Lung (tissue), 12 donors: ENCODE data around the gene FAM174C. TPM values are rescaled to one million over a fixed set of nuclear protein-coding genes. Genes with fewer than 3 reads are reported as not detected.
A peak's percentile ranks its signal among the peaks of the same experiment; 100 is the strongest.

Experiments
- ATAC-seq: fragments of 200-7000 bp; cut with Tn5 transposase; one replicate; pipeline ENCODE4 v1.9.1; 2020; ENCODE audit warnings: moderate number of reproducible peaks; ENCODE audit not compliant: insufficient read depth, low FRiP score
- DNase-seq, 3 donors: peaks; one replicate each; pipeline ENCODE4 v3.0.0-alpha.2; 2013 to 2017
- H3K27ac ChIP-seq, 2 donors: one replicate each; pipeline ENCODE4 v1.5.1; 2013; ENCODE audit warnings: mild to moderate bottlenecking in 2 of 2, moderate library complexity in 2 of 2, control low read depth in 1 of 2, inconsistent platforms in 1 of 2, low read depth in 1 of 2, low read length in 1 of 2
- H3K27me3 ChIP-seq, 3 donors: one replicate each; pipeline ENCODE4 v1.5.1; 2013; ENCODE audit warnings: low read length in 2 of 3; ENCODE audit not compliant: control insufficient read depth in 3 of 3, insufficient read depth in 3 of 3
- H3K36me3 ChIP-seq, 4 donors: one replicate each; pipeline ENCODE4 v1.5.1; 2013; ENCODE audit warnings: low read length in 4 of 4, mild to moderate bottlenecking in 1 of 4, moderate library complexity in 1 of 4; ENCODE audit not compliant: control insufficient read depth in 4 of 4, insufficient read depth in 4 of 4
- H3K4me1 ChIP-seq, 5 donors: one replicate each; pipeline ENCODE4 v1.5.1; 2013; ENCODE audit warnings: low read length in 5 of 5, mild to moderate bottlenecking in 2 of 5, moderate library complexity in 1 of 5; ENCODE audit not compliant: control insufficient read depth in 5 of 5, insufficient read depth in 5 of 5
- H3K4me3 ChIP-seq: one replicate; pipeline ENCODE4 v1.5.1; 2013; ENCODE audit warnings: mild to moderate bottlenecking, control low read depth, moderate library complexity
- H3K9ac ChIP-seq, 2 donors: one replicate each; pipeline ENCODE4 v1.5.1; 2013; ENCODE audit warnings: low read length in 2 of 2, control low read depth in 1 of 2; ENCODE audit not compliant: insufficient read depth in 1 of 2
- H3K9me3 ChIP-seq, 4 donors: one replicate each; pipeline ENCODE4 v1.5.1; 2013; ENCODE audit warnings: low read length in 3 of 4, mild to moderate bottlenecking in 1 of 4, moderate library complexity in 1 of 4; ENCODE audit not compliant: control insufficient read depth in 4 of 4, insufficient read depth in 3 of 4
- CTCF ChIP-seq: IDR thresholded peaks from 2 replicates; pipeline ENCODE4 v1.5.1; 2012; ENCODE audit warnings: mild to moderate bottlenecking; ENCODE audit errors: control extremely low read depth, extremely low read depth
- WGBS, 2 donors: extraction: QIAGEN DNeasy Blood & Tissue Kit; methylation state at CpG; one replicate each; pipeline ENCODE4 v1.1.7; 2013; 5-methylcytosine and 5-hydroxymethylcytosine counted together
- polyA plus RNA-seq, 2 donors: library from polyadenylated mRNA; stranded (reverse); fragments of 200-250 nt; gene quantifications; one replicate each; pipeline ENCODE4 v1.2.1, GENCODE V29; 2013
- total RNA-seq, 2 donors: library from RNA; depleted of rRNA in 1 of 2; stranded (reverse); fragments of >200 nt in 1 of 2; gene quantifications; one replicate each; pipeline ENCODE4 v1.2.1, GENCODE V29; 2014 to 2021
- donor health status: control.
- donor health status: control.
- donor health status: Bipolar disorder and iron deficiency.
- donor health status: healthy.
- donor health status: DM: yes; HTN: yes; CAD: no.

FAM174C gene
- total and polyA plus RNA-seq, 4 donors = 17.5 to 89.3 (median 69.4) TPM

GRCh38 chr19:1258707-1259205 is 16.6 kb upstream of the FAM174C start:
- no peak for TF ChIP-seq CTCF
- H3K27ac ChIP-seq = peak overlapping the region; percentile 83 to 97
- 13 to 25% methylated on average over 15 of the region's 15 CpGs for WGBS, 2 donors
- ATAC-seq = no peak
- no peaks in the 10 kb centered on the region for H3K27me3 ChIP-seq
- H3K36me3 ChIP-seq = peaks cover 14 to 37% (median 23%) of the 10 kb centered on the region in 4 donors
- peaks cover 4 to 51% (median 27%) of the 10 kb centered on the region in 5 donors for H3K4me1 ChIP-seq
- no peak overlapping the region for H3K9ac ChIP-seq
- H3K4me3 ChIP-seq = no peak overlapping the region
- no peak for DNase-seq
- H3K9me3 ChIP-seq = no peaks in the 10 kb centered on the region

DNA sequence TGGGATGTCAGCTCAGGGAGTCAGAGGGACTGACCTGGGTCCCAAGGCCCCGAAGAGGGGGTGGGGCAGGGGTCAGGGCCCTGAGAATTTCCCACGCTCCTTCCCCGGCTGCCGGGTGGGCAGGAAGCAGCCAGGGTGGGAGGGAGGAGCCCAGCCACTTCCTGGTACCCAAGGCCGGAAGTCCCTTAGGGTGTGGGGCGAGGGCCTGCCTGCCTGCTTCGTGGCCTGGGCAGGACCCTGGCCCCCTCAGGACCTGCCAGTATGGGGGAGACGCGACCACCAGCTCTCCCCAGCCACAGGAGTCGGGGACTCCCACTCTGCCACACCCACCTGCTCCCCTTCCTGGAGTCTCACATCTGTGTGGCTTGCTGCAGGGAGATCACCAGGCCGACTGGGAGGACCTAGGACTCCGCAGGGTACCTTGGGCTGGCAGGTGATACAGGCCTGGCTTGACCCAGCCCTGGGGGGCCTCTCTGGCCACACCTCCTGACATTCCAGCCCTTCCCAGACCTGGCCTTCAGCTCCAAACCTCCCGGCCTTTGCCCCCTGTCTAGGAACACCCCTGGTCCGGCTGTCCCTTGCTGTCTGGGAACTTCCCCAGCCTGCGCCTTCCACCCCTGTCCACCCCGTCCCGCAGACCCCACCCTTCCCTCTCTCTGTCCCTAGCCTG is 16.0 kb upstream of the FAM174C start:
- DNase-seq (peak; percentile 56 to 72 (median 69)), ATAC-seq (no peak)
- 7 to 11% methylated on average over 17 of the region's 17 CpGs for WGBS, 2 donors
- Histone ChIP-seq H3K9me3 (no peaks in the 10 kb centered on the region), H3K4me1 (peaks cover 0 to 45% (median 26%) of the 10 kb centered on the region in 5 donors), H3K4me3 (no peak overlapping the region), H3K27ac (peak overlapping the region; percentile 83 to 97), H3K36me3 (peaks cover 13 to 31% (median 20%) of the 10 kb centered on the region in 4 donors), H3K9ac (no peak overlapping the region), H3K27me3 (no peaks in the 10 kb centered on the region)
- no peak for TF ChIP-seq CTCF

DNA sequence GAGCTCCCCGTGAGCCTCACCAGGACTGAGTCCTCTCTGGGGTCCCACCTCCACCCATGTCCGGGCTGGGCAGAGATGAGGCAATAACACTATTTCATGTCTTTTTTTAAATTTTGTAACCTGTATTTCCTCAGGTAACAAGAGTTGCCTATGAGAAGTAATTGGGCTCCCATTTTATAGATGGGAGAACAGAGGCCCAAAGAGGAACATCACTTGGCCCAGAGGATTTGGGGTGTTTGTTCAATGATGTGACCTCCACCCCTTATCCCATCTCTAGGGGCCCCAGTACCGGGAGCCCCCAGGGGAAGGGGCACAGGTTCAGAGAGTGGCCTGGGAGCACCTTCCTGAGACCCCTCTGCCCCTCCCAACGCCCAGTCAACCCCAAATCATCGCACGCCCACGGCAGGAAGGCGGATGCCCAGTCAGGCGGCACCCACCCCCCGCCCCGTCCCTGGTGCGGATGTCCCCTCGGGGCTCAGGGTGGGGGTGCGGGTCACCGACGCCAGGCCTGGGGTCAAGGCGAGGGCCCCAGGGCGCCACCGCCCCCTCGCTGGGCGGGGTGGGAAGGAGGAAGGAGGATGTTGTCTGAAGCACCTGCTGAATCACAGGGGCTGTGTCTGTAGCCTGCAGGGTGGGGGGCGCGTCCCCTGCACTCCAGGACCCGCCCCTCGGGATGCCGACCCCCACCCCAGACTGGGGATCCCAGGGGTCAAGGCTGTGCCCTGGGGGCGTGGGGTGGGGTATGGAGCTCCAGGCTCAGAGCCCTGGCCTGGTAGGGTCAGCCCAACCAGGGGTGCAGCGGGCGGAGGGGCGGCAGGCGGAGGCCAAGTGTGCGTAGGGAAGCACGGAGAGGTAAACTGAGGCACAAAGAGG is 15.2 kb upstream of the FAM174C start:
- ATAC-seq = no peak
- H3K4me3 ChIP-seq = no peak overlapping the region
- H3K36me3 ChIP-seq = peaks cover 7 to 24% (median 13%) of the 10 kb centered on the region in 4 donors
- H3K27ac ChIP-seq = peak overlapping the region; percentile 83 to 97
- H3K4me1 ChIP-seq = peaks cover 0 to 40% (median 26%) of the 10 kb centered on the region in 5 donors
- no peaks in the 10 kb centered on the region for H3K9me3 ChIP-seq
- H3K27me3 ChIP-seq = no peaks in the 10 kb centered on the region
- TF ChIP-seq CTCF = no peak
- 10 to 17% methylated on average over 27 to 33 of the region's 33 CpGs for WGBS, 2 donors
- DNase-seq = peak in 2 of 3 donors; percentile 22 to 33
- no peak overlapping the region for H3K9ac ChIP-seq
